ENCODE measurements around the gene SLC25A6. TPM values are rescaled to one million over a fixed set of nuclear protein-coding genes. Genes with fewer than 3 reads are reported as not detected.

Gene SLC25A6
- total and polyA plus RNA-seq, 2 of the 13 experiments (the other 11 are each of a cell fraction or from before 2014, with no cell fraction given) = 138 to 581 TPM

DNA sequence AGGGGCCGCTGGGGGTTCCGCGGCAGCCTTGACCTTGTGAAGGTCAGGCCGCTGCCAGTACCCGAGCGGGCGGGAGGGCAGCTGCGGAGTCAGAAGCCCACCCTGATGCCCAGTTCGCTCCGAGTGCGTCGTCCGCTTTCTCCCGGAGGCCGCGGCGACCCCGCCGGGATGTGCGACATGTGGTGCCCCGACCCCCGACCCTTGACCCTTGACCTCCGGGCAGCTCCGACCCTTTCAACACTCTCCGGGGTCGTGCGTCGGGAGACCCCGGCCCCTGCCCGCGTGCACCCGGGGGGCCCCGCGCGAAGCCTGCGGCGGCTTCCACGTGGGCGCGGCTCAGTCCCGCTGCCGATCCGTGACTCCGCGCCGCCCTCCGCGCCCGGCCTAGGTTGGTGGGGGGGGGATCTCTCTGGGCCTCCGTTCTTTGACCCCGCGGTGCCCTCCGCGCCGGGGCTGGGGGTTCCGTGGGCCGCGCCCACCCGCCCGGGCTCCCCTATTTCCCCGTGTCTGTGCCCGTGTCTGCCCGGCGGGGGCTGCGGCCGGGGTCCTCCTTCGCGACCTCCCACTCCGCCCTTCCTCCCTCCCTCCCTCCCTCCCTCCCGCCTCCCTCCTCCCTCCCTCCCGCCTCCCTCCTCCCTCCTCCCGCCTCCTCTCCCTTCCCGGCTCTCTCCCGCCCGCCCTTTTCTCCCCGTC lies 609 bp upstream of the SLC25A6 start (continued):
- TF ChIP-seq ZNF367 (CRISPR knock-in tag; IDR thresholded peaks at IDR 0.05; ENCODE audit: borderline replicate concordance) (0 out of 2 replicates have a peak, but pooled peaks have one; percentile 25), PRMT3 (CRISPR knock-in tag; IDR thresholded peaks at IDR 0.05; ENCODE audit: borderline replicate concordance, low read depth) (no peak), ZSCAN25 (CRISPR knock-in tag; IDR thresholded peaks at IDR 0.05) (peak; percentile 92; the same call in 1 of the 2 replicates), CREM (IDR thresholded peaks at IDR 0.05) (peak; percentile 29; the same call in 1 of the 2 replicates), CREM (CRISPR knock-in tag; IDR thresholded peaks at IDR 0.05) (no peak), TEAD3 (CRISPR knock-in tag; optimal IDR thresholded peaks at IDR 0.05; ENCODE audit: borderline replicate concordance) (no peak), BRD4 (CRISPR knock-in tag; IDR thresholded peaks at IDR 0.05) (peak; percentile 69), ZNF572 (CRISPR knock-in tag; IDR thresholded peaks at IDR 0.05) (no peak), ZNF256 (CRISPR knock-in tag; conservative IDR thresholded peaks at IDR 0.05) (0 out of 2 replicates have a peak, but pooled peaks have one; percentile 38), NFIB (CRISPR knock-in tag; IDR thresholded peaks at IDR 0.05; ENCODE audit: borderline replicate concordance) (no peak), EED (CRISPR knock-in tag; IDR thresholded peaks at IDR 0.05) (no peak), ASH2L (IDR thresholded peaks at IDR 0.05; ENCODE audit: insufficient read length, low read depth, low read length) (no peak), TIGD3 (CRISPR knock-in tag; IDR thresholded peaks at IDR 0.05; ENCODE audit: borderline replicate concordance) (no peak), SOX6 (IDR thresholded peaks at IDR 0.05) (no peak), SOX6 (CRISPR knock-in tag; IDR thresholded peaks at IDR 0.05) (peak; percentile 31; the same call in 1 of the 2 replicates), NFKB2 (CRISPR knock-in tag; IDR thresholded peaks at IDR 0.05; ENCODE audit: borderline replicate concordance) (0 out of 2 replicates have a peak, but pooled peaks have one; percentile 31), TCF12 (IDR thresholded peaks at IDR 0.05) (no peak), TCF12 (CRISPR knock-in tag; IDR thresholded peaks at IDR 0.05) (peak; percentile 39; the same call in 1 of the 2 replicates), ZNF335 (CRISPR knock-in tag; IDR thresholded peaks at IDR 0.05) (no peak), ZNF740 (CRISPR knock-in tag; IDR thresholded peaks at IDR 0.05) (peak; percentile 90), NCOA5 (CRISPR knock-in tag; IDR thresholded peaks at IDR 0.05) (0 out of 2 replicates have a peak, but pooled peaks have one; percentile 38), ZNF333 (CRISPR knock-in tag; IDR thresholded peaks at IDR 0.05; ENCODE audit: borderline replicate concordance) (peak; percentile 44; the same call in 1 of the 2 replicates), ZNF337 (CRISPR knock-in tag; IDR thresholded peaks at IDR 0.05; ENCODE audit: borderline replicate concordance, low read depth) (no peak), ZNF552 (CRISPR knock-in tag; IDR thresholded peaks at IDR 0.05; ENCODE audit: borderline replicate concordance) (peak; percentile 62; the same call in 1 of the 2 replicates), KDM3A (CRISPR knock-in tag; IDR thresholded peaks at IDR 0.05; ENCODE audit: low read depth) (0 out of 2 replicates have a peak, but pooled peaks have one; percentile 41), MAF1 (CRISPR knock-in tag; IDR thresholded peaks at IDR 0.05; ENCODE audit: borderline replicate concordance) (no peak)
- TF ChIP-seq, protein P1, sequence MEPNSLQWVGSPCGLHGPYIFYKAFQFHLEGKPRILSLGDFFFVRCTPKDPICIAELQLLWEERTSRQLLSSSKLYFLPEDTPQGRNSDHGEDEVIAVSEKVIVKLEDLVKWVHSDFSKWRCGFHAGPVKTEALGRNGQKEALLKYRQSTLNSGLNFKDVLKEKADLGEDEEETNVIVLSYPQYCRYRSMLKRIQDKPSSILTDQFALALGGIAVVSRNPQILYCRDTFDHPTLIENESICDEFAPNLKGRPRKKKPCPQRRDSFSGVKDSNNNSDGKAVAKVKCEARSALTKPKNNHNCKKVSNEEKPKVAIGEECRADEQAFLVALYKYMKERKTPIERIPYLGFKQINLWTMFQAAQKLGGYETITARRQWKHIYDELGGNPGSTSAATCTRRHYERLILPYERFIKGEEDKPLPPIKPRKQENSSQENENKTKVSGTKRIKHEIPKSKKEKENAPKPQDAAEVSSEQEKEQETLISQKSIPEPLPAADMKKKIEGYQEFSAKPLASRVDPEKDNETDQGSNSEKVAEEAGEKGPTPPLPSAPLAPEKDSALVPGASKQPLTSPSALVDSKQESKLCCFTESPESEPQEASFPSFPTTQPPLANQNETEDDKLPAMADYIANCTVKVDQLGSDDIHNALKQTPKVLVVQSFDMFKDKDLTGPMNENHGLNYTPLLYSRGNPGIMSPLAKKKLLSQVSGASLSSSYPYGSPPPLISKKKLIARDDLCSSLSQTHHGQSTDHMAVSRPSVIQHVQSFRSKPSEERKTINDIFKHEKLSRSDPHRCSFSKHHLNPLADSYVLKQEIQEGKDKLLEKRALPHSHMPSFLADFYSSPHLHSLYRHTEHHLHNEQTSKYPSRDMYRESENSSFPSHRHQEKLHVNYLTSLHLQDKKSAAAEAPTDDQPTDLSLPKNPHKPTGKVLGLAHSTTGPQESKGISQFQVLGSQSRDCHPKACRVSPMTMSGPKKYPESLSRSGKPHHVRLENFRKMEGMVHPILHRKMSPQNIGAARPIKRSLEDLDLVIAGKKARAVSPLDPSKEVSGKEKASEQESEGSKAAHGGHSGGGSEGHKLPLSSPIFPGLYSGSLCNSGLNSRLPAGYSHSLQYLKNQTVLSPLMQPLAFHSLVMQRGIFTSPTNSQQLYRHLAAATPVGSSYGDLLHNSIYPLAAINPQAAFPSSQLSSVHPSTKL (CRISPR knock-in tag; IDR thresholded peaks at IDR 0.05) = no peak
